HL-60 (cell line): ENCODE data around the gene TMEM60.

Experiments
- CTCF ChIP-seq: IDR thresholded peaks from one replicate; pipeline ENCODE4 v1.5.1; 2011; ENCODE audit warnings: low read length, control low read depth, inconsistent platforms; ENCODE audit not compliant: insufficient read depth
- GABPA ChIP-seq: IDR thresholded peaks from 2 replicates; pipeline ENCODE4 v1.6.1; 2012; ENCODE audit warnings: low read depth
- POLR2AphosphoS5 ChIP-seq: IDR thresholded peaks from 2 replicates; pipeline ENCODE4 v1.6.1; 2012; ENCODE audit warnings: low read depth
- REST ChIP-seq: IDR thresholded peaks from 2 replicates; pipeline ENCODE4 v1.6.1; 2012; ENCODE audit warnings: low read depth; ENCODE audit not compliant: insufficient replicate concordance

GRCh38 chr7:77800730-77801129 is 2.5 kb upstream of the TMEM60 start:
- TF ChIP-seq CTCF (no peak), REST (no peak), POLR2AphosphoS5 (no peak), GABPA (no peak)
